ENCODE results near the gene DNAJC24. TPM values are rescaled to one million over a fixed set of nuclear protein-coding genes. Genes with fewer than 3 reads are reported as not detected.

Gene DNAJC24
- total and polyA plus RNA-seq, 2 of the 4 experiments (the other 2 are of a cell fraction): 8.2 to 8.9 TPM

DNA sequence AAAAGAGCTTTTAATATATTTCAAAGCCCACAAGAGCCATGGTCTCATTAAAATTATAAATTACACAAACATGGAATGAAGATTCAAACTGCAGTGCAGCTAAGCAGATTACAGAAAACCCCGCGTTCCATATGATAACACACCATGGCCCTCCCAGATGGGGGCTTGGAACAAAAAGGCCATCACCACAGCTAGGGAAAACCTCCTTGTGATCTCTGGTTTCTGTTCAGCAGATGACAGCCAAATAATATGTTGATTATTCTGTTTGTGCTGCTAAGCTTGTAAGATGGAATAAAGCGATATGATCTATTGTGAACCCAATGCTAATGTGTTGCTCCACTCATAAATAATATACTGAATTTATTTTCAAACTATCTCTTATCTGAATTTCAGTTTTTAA, 111.3 kb downstream of the DNAJC24 start:
- H3K27me3 ChIP-seq (ENCODE audit: control insufficient read depth, insufficient read depth, low read length): no peaks in the 10 kb centered on the region
- H3K9me3 ChIP-seq (ENCODE audit: control insufficient read depth, insufficient read depth, low read length): no peaks in the 10 kb centered on the region
- no peak overlapping the region for H2AK5ac ChIP-seq (ENCODE audit: low read depth, low read length)
- H4K91ac ChIP-seq (ENCODE audit: insufficient read depth, low read depth, low read length): no peak overlapping the region
- H3K4ac ChIP-seq (ENCODE audit: low read depth, low read length): no peak overlapping the region
- no CpG with 5 or more reads among the region's 3 CpGs for WGBS, 2 experiments (ENCODE audit: extremely low coverage in 2 of 2, insufficient read length in 1 of 2)
- no peak overlapping the region for H4K8ac ChIP-seq (ENCODE audit: low read depth in 2 of 2, low read length in 2 of 2)
- no peak overlapping the region for H4K5ac ChIP-seq (ENCODE audit: low read depth, low read length)
- H3K9me1 ChIP-seq (ENCODE audit: insufficient read depth, low read length): no peaks in the 10 kb centered on the region
- H3K14ac ChIP-seq (replicated peaks; ENCODE audit: low read depth, low read length): no peak overlapping the region
- no peak overlapping the region for H2AK9ac ChIP-seq (replicated peaks; ENCODE audit: low read depth, low read length, poor library complexity)
- no peak overlapping the region for H3K56ac ChIP-seq (ENCODE audit: extremely low read depth, insufficient read depth, low read length)
- H3K27ac ChIP-seq (ENCODE audit: insufficient read depth, low read length): no peak overlapping the region
- H2BK5ac ChIP-seq (ENCODE audit: low read depth, low read length, poor library complexity, severe bottlenecking): no peak overlapping the region
- H3K9ac ChIP-seq (ENCODE audit: low read depth, low read length): no peak overlapping the region
- H3K23ac ChIP-seq (ENCODE audit: low read depth, low read length): no peak overlapping the region
- ChIA-PET CTCF (no interaction called here), POLR2A (ENCODE audit: unreplicated experiment) (no interaction called here)
- no peak overlapping the region for H2BK120ac ChIP-seq (ENCODE audit: low read depth, low read length)
- ATAC-seq (ENCODE audit: low read depth): no peak
- dilution Hi-C loops (cut with HindIII; ENCODE audit: low sequenced_read_pairs, unreplicated experiment) (no loop called here), in situ Hi-C loops (cut with MboI; ENCODE audit: low sequenced_read_pairs) (no loop called here), intact Hi-C loops (cut with micrococcal nuclease) (loop anchor here (10.0 kb wide), 1 partner anchor 246 kb away; no protein-coding TSS in a partner anchor)
- H2AFZ ChIP-seq (replicated peaks; ENCODE audit: low read length, poor library complexity): no peak overlapping the region
- H3K18ac ChIP-seq (ENCODE audit: low read depth, low read length): no peak overlapping the region
- H3K79me1 ChIP-seq (ENCODE audit: low read depth in 1 of 2, low read length in 2 of 2): peaks cover 0 to 3% of the 10 kb centered on the region in 2 experiments; a peak in 2 of 4 replicates
- H2BK20ac ChIP-seq (ENCODE audit: low read depth, low read length): no peak overlapping the region
- H3K4me3 ChIP-seq (ENCODE audit: insufficient read depth, low read depth, low read length): no peak overlapping the region
- no peak overlapping the region for H2BK15ac ChIP-seq (ENCODE audit: low read depth, low read length)
- no peaks in the 10 kb centered on the region for H3K4me1 ChIP-seq (ENCODE audit: control insufficient read depth, insufficient read depth, low read length)
- no peak overlapping the region for H3K4me2 ChIP-seq (ENCODE audit: low read depth, low read length)
- BruUV-seq (replicated peaks): no TSS peak
- H4K20me1 ChIP-seq (ENCODE audit: insufficient read depth, low read length): no peaks in the 10 kb centered on the region
- TF ChIP-seq MAZ (IDR thresholded peaks at IDR 0.05; ENCODE audit: borderline replicate concordance, low read depth, low read length) (no peak), MAFK (IDR thresholded peaks at IDR 0.05; ENCODE audit: low read depth, low read length) (no peak), CTCF (conservative IDR thresholded peaks at IDR 0.05; ENCODE audit: low read depth, low read length) (no peak), MXI1 (IDR thresholded peaks at IDR 0.05; ENCODE audit: borderline replicate concordance, low read depth, low read length) (no peak), NFE2L2 (IDR thresholded peaks at IDR 0.05; ENCODE audit: low read depth, low read length) (no peak), CHD1 (IDR thresholded peaks at IDR 0.05; ENCODE audit: low read depth, low read length) (no peak), FOS (IDR thresholded peaks at IDR 0.05; ENCODE audit: low read depth, low read length) (no peak), SMC3 (IDR thresholded peaks at IDR 0.05; ENCODE audit: low read depth, low read length) (no peak), BHLHE40 (IDR thresholded peaks at IDR 0.05; ENCODE audit: low read depth, low read length) (no peak), ELK1 (IDR thresholded peaks at IDR 0.05; ENCODE audit: borderline replicate concordance, low read depth, low read length) (no peak)
- no peaks in the 10 kb centered on the region for H3K36me3 ChIP-seq (ENCODE audit: control insufficient read depth, insufficient read depth, low read length)
- DNase-seq: no peak

Measured in IMR-90 (cell line).